ENCODE results near the gene RAF1. TPM values are rescaled to one million over a fixed set of nuclear protein-coding genes. Genes with fewer than 3 reads are reported as not detected.
A peak's percentile ranks its signal among the peaks of the same experiment; 100 is the strongest.

Gene RAF1
- total RNA-seq, 1 donor from 2014 or later = 96.8 TPM

DNA sequence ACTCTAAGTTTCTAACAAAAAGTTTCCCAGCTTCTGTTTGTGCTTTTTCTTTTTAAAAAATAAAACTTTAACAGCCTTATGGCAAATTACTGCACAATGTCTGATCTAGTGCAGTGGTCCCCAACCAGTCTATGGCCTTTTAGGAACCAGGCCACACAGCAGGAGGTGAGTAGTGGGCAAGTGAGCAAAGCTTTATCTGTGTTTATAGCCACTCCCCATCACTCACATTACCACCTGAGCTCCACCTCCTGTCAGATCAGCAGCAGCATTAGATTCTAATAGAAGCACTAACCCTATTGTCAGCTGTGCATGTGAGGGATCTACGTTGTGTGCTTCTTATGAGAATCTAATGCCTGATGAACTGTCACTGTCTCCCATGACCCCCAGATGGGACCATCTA lies 101.5 kb downstream of the RAF1 start:
- H3K9me3 Mint-ChIP-seq (ENCODE audit: unreplicated experiment) = no peaks in the 10 kb centered on the region
- no peak for DNase-seq (ENCODE audit: low spot score)
- H3K36me3 Mint-ChIP-seq (ENCODE audit: low read depth, unreplicated experiment) = no peaks in the 10 kb centered on the region
- H3K27ac Mint-ChIP-seq (ENCODE audit: unreplicated experiment) = no peak overlapping the region
- no peak overlapping the region for H3K4me3 Mint-ChIP-seq (ENCODE audit: unreplicated experiment)
- peaks cover 18% of the 10 kb centered on the region for H3K4me1 Mint-ChIP-seq (ENCODE audit: unreplicated experiment)
- TF ChIP-seq, protein P1, sequence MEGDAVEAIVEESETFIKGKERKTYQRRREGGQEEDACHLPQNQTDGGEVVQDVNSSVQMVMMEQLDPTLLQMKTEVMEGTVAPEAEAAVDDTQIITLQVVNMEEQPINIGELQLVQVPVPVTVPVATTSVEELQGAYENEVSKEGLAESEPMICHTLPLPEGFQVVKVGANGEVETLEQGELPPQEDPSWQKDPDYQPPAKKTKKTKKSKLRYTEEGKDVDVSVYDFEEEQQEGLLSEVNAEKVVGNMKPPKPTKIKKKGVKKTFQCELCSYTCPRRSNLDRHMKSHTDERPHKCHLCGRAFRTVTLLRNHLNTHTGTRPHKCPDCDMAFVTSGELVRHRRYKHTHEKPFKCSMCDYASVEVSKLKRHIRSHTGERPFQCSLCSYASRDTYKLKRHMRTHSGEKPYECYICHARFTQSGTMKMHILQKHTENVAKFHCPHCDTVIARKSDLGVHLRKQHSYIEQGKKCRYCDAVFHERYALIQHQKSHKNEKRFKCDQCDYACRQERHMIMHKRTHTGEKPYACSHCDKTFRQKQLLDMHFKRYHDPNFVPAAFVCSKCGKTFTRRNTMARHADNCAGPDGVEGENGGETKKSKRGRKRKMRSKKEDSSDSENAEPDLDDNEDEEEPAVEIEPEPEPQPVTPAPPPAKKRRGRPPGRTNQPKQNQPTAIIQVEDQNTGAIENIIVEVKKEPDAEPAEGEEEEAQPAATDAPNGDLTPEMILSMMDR (IDR thresholded peaks at IDR 0.05; ENCODE audit: unreplicated experiment) = no peak
- H3K27me3 Mint-ChIP-seq (ENCODE audit: unreplicated experiment) = no peaks in the 10 kb centered on the region

DNA sequence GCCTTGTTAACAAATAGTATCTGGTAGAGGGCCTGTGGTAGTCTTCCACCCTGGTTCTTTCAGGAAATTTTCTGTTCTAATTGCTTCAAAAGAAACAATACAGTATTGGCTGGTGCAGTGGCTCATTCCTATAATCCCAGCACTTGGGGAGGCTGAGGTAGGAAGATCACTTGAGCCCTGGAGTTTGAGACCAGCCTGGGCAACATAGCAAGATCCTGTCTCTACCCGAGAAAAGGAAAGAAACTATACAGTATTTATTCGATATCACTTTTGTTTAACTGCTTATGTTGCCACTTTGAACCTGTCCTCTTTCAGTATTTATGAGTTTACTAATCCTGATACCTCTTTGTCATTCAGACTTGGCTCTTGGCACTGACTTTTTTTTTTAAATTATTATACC lies 102.5 kb downstream of the RAF1 start:
- Mint-ChIP-seq H3K4me1 (ENCODE audit: unreplicated experiment) (peaks cover 17% of the 10 kb centered on the region), H3K27me3 (ENCODE audit: unreplicated experiment) (peaks cover 2% of the 10 kb centered on the region), H3K27ac (ENCODE audit: unreplicated experiment) (no peak overlapping the region), H3K9me3 (ENCODE audit: unreplicated experiment) (no peaks in the 10 kb centered on the region), H3K4me3 (ENCODE audit: unreplicated experiment) (no peak overlapping the region), H3K36me3 (ENCODE audit: low read depth, unreplicated experiment) (no peaks in the 10 kb centered on the region)
- no peak for DNase-seq (ENCODE audit: low spot score)
- TF ChIP-seq, protein P1 (IDR thresholded peaks at IDR 0.05; ENCODE audit: unreplicated experiment) = no peak

DNA sequence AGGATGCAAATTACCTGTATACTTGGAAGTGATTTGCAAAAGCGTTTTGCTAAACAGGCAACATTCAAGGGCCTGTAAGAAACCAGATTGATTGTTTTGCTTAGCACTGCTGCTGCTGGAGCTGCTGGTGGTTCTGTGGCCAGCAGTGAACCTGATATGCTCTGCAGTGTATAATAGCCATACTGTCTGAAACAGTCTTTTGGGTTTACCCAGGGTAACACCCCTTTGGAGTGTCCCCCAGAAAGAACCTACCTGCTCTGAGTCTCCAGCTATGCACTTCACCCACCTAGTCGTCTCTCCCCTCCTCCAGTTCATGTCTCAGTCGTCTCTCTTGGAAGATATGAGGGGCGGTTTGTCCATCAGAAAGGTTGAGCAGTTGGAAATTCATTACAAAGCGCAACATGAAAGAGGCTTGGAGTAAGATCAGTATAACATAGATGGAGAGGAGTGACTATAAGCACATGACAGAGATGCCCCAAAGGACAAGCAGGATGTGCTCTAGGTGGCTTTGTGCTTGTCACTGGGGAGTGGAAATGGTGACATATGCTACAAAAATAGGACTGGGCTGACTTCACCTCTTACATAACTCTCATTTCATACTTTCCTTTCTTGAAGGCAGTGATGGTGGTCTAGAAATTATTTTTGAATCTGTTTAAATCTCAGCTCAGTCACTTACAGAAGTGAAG lies 103.3 kb downstream of the RAF1 start:
- H3K27me3 Mint-ChIP-seq (ENCODE audit: unreplicated experiment) = peaks cover 4% of the 10 kb centered on the region
- H3K9me3 Mint-ChIP-seq (ENCODE audit: unreplicated experiment) = no peaks in the 10 kb centered on the region
- no peak overlapping the region for H3K4me3 Mint-ChIP-seq (ENCODE audit: unreplicated experiment)
- H3K36me3 Mint-ChIP-seq (ENCODE audit: low read depth, unreplicated experiment) = no peaks in the 10 kb centered on the region
- H3K4me1 Mint-ChIP-seq (ENCODE audit: unreplicated experiment) = peaks cover 13% of the 10 kb centered on the region
- H3K27ac Mint-ChIP-seq (ENCODE audit: unreplicated experiment) = no peak overlapping the region
- DNase-seq (ENCODE audit: low spot score) = no peak
- TF ChIP-seq, protein P1 (IDR thresholded peaks at IDR 0.05; ENCODE audit: unreplicated experiment) = no peak

DNA sequence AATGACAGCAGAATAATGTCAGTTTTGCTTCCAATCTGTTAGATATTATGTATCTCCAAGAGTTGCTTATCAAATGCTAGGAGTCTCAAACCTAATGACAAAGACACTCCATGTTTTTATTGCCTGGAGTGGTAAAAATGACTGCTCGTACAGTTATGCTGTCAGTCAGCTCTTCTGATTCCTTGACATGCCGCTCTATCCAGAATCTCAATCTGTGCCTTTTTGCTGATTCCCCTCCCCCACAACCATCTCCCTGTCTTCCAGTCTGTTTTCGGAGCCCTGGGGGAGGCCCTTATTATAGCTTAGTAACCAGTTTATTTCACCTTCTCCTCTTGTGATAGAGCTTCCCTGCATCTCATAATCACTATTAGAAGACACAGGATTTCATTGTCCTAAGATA lies 104.4 kb downstream of the RAF1 start:
- no peaks in the 10 kb centered on the region for H3K9me3 Mint-ChIP-seq (ENCODE audit: unreplicated experiment)
- peaks cover 13% of the 10 kb centered on the region for H3K4me1 Mint-ChIP-seq (ENCODE audit: unreplicated experiment)
- H3K36me3 Mint-ChIP-seq (ENCODE audit: low read depth, unreplicated experiment) = no peaks in the 10 kb centered on the region
- no peak overlapping the region for H3K27ac Mint-ChIP-seq (ENCODE audit: unreplicated experiment)
- no peak for DNase-seq (ENCODE audit: low spot score)
- TF ChIP-seq, protein P1 (IDR thresholded peaks at IDR 0.05; ENCODE audit: unreplicated experiment) = no peak
- H3K27me3 Mint-ChIP-seq (ENCODE audit: unreplicated experiment) = peaks cover 4% of the 10 kb centered on the region
- H3K4me3 Mint-ChIP-seq (ENCODE audit: unreplicated experiment) = no peak overlapping the region

DNA sequence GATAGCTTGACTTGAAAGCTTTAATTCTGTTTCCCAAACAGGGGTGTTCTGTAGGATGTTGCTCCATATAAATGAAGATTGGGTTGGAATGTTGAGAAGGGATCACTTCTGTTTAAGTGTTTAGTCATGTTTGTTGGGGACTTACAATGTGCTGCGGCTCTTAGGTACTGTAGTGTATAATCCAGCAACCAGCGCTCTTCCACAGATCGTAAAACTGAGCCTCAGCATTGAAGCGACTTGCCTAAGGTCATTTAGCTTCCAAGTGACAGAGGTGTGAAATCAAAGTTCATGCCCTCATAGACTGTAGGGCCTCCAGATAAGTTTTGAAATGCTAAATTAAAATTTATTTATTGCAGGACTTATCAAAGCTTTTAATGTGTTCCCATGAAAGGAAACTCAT lies 105.2 kb downstream of the RAF1 start:
- peaks cover 4% of the 10 kb centered on the region for H3K27me3 Mint-ChIP-seq (ENCODE audit: unreplicated experiment)

More for the DNA sequence above, 105.2 kb downstream of the RAF1 start:
- TF ChIP-seq, protein P1 (IDR thresholded peaks at IDR 0.05; ENCODE audit: unreplicated experiment) = no peak
- no peak for DNase-seq (ENCODE audit: low spot score)
- Mint-ChIP-seq H3K27ac (ENCODE audit: unreplicated experiment) (no peak overlapping the region), H3K4me1 (ENCODE audit: unreplicated experiment) (peaks cover 13% of the 10 kb centered on the region), H3K4me3 (ENCODE audit: unreplicated experiment) (peak overlapping the region; percentile 98), H3K9me3 (ENCODE audit: unreplicated experiment) (no peaks in the 10 kb centered on the region), H3K36me3 (ENCODE audit: low read depth, unreplicated experiment) (no peaks in the 10 kb centered on the region)

Measured in endothelial cell (in vitro differentiated cells).